ENCODE data around the gene ZNF343.

ZNF343 gene

GRCh38 chr20:2476742-2477615 is 31.7 kb downstream of the ZNF343 start:
- TF ChIP-seq CTCF (conservative IDR thresholded peaks at IDR 0.05) (peak; percentile 39), ZFX (IDR thresholded peaks at IDR 0.05) (no peak)
- no peak overlapping the region for H3K27ac ChIP-seq

- no peak overlapping the region for H3K27ac ChIP-seq
These were observed 32.6 kb downstream of the ZNF343 start for GRCh38 chr20:2475850-2476741.

GRCh38 chr20:2473516-2473915 is 35.2 kb downstream of the ZNF343 start:
- no peak overlapping the region for H3K27ac ChIP-seq
- no peak for TF ChIP-seq CTCF (conservative IDR thresholded peaks at IDR 0.05)
- no peak for TF ChIP-seq ZFX (IDR thresholded peaks at IDR 0.05)

More at GRCh38 chr20:2475850-2476741, 32.6 kb downstream of the ZNF343 start:
- TF ChIP-seq ZFX (IDR thresholded peaks at IDR 0.05) = no peak
- TF ChIP-seq CTCF (conservative IDR thresholded peaks at IDR 0.05) = no peak

GRCh38 chr20:2470423-2471193 is 38.1 kb downstream of the ZNF343 start, which contains the start of gene SNRPB:
Gene SNRPB, minus strand, starts transcription at chr20:2470789. Its CDS starts 99 bp downstream, at chr20:2470690.
- TF ChIP-seq CTCF (conservative IDR thresholded peaks at IDR 0.05) = no peak
- TF ChIP-seq ZFX (IDR thresholded peaks at IDR 0.05) = peak; percentile 99

GRCh38 chr20:2469991-2470422 is 38.7 kb downstream of the ZNF343 start:
- peak overlapping the region; percentile 94 for H3K27ac ChIP-seq
- TF ChIP-seq CTCF (conservative IDR thresholded peaks at IDR 0.05) = no peak
- no peak for TF ChIP-seq ZFX (IDR thresholded peaks at IDR 0.05)

More at GRCh38 chr20:2470423-2471193, 38.1 kb downstream of the ZNF343 start, which contains the start of gene SNRPB:
- peak within 1 kb of the TSS; percentile 94 for H3K27ac ChIP-seq

GRCh38 chr20:2468581-2469407 is 39.9 kb downstream of the ZNF343 start:
- no peak for TF ChIP-seq CTCF (conservative IDR thresholded peaks at IDR 0.05)
- no peak for TF ChIP-seq ZFX (IDR thresholded peaks at IDR 0.05)
- H3K27ac ChIP-seq = peak overlapping the region; percentile 94
